ENCODE results near the gene PABPN1L. TPM values are rescaled to one million over a fixed set of nuclear protein-coding genes. Genes with fewer than 3 reads are reported as not detected.

PABPN1L gene
- total and polyA plus RNA-seq, 2 of the 8 experiments (the other 6 are each of a cell fraction or from before 2014, with no cell fraction given) = not detected

DNA sequence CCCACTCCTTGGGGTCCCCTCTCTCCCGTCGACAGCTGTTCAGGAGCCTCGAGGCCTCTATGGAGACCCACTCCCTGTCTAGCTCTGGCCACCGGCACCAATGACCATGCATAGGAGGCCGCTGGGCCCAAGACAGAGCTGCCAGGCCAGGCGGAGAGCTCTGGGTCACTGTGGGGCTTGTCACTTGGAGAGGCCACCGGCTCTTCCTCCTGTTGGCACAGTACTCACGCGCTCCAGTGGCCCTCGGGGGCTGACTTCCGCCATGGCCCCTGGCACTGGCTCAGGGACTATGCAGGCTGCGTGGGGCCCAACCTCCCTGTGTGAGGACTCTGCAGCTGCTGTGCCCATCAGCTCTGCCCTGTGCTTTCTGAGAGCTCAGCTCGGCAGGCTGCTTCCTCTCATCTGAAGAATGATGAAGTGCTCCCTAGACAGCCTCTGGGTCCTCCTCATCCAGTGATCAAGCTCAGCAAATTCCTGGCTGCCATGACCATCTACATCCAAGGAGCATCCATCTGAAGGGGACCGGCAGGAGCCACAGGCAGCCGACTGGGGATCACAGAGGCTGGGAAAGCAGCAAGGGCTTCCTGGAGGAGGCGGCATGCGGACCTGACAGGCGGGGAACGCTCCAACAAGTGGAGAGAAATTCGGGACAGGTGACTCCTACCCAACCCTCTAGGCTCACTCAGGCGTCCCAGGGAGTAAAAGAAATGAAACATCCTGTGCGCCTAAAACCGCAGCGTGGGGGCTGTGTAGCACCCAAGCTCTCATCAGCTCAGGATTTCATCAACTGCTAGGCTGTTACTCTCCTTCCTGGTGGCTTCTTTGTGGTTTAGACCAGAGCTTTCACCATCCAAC is 26.5 kb downstream of the PABPN1L start:
- 90% methylated on average over 23 of the region's 24 CpGs; no CpG with 5 or more reads in 1 of the 2 experiments for WGBS, 2 experiments (ENCODE audit: extremely low coverage in 1 of 2, insufficient coverage in 1 of 2, insufficient read length in 1 of 2, insufficient replicate concordance in 2 of 2, low coverage in 1 of 2, low lambda C conversion rate in 2 of 2, missing lambda C conversion rate in 1 of 2)
- POLR2A ChIA-PET (ENCODE audit: partially characterized antibody) = interaction anchor here (0.9 to 1.8 kb wide), 2 partner anchors 35 to 36 kb away, joined by 3 to 5 read pairs; no protein-coding TSS in a partner anchor
- H2BK120ac ChIP-seq (replicated peaks; ENCODE audit: low read depth, low read length) = no peak overlapping the region
- H2BK15ac ChIP-seq (ENCODE audit: low read length) = no peak overlapping the region
- H3K27ac ChIP-seq (ENCODE audit: low read depth, low read length) = no peak overlapping the region
- no peaks in the 10 kb centered on the region for H3K79me2 ChIP-seq (ENCODE audit: control insufficient read depth in 1 of 2, insufficient read depth in 2 of 2, low read length in 2 of 2)
- no peaks in the 10 kb centered on the region for H3K9me3 ChIP-seq (ENCODE audit: insufficient read depth in 2 of 2, low read depth in 1 of 2, low read length in 1 of 2)
- no peak overlapping the region for H3K4me2 ChIP-seq (ENCODE audit: insufficient read depth in 1 of 2, low read depth in 2 of 2, low read length in 2 of 2)
- H3K79me1 ChIP-seq (ENCODE audit: low read depth, low read length) = no peaks in the 10 kb centered on the region
- H2BK12ac ChIP-seq (ENCODE audit: low read depth, low read length) = no peak overlapping the region
- no peaks in the 10 kb centered on the region for H3K4me1 ChIP-seq (replicated peaks in 1 of 4; ENCODE audit: control insufficient read depth in 3 of 4, insufficient read depth in 4 of 4, low read length in 3 of 4)
- H3K56ac ChIP-seq (replicated peaks; ENCODE audit: insufficient read length, low read depth, low read length) = no peak overlapping the region
- H2BK5ac ChIP-seq (ENCODE audit: low read depth, low read length) = no peak overlapping the region; the same call in 1 of the 2 replicates
- H3K23ac ChIP-seq (ENCODE audit: insufficient read length) = no peak overlapping the region
- no peaks in the 10 kb centered on the region for H3K23me2 ChIP-seq (ENCODE audit: low read depth, low read length)
- FAIRE-seq (no peak), DNase-seq (ENCODE audit: low read depth in 1 of 2, low spot score in 2 of 2) (no peak)
- no peaks in the 10 kb centered on the region for H4K20me1 ChIP-seq (replicated peaks in 1 of 2; ENCODE audit: control insufficient read depth in 1 of 2, insufficient read depth in 2 of 2, low read length in 2 of 2)
- H3K36me3 ChIP-seq (ENCODE audit: control insufficient read depth in 2 of 4, insufficient read depth in 4 of 4, low read length in 3 of 4) = peaks cover 0 to 6% (median under 1%) of the 10 kb centered on the region in 4 experiments; a peak in 2 of 8 replicates
- H3K4me3 ChIP-seq (ENCODE audit: extremely low read depth in 1 of 4, insufficient read depth in 2 of 4, low read depth in 3 of 4, low read length in 4 of 4) = no peak overlapping the region
- CTCF ChIA-PET (ENCODE audit: partially characterized antibody) = interaction anchor here (1.0 to 2.7 kb wide), 10 partner anchors 11 to 297 kb away, joined by 3 to 10 read pairs (median 6); partner anchors contain the start of gene TRAPPC2L
- H4K8ac ChIP-seq (ENCODE audit: extremely low read depth, insufficient read depth, low read length) = peak overlapping the region; percentile 14; the same call in 1 of the 2 replicates
- no peaks in the 10 kb centered on the region for H3K27me3 ChIP-seq (replicated peaks in 1 of 4; ENCODE audit: control insufficient read depth in 3 of 4, extremely low read depth in 1 of 4, insufficient read depth in 3 of 4, low read length in 3 of 4)
- no peak overlapping the region for H3K4ac ChIP-seq (replicated peaks; ENCODE audit: insufficient read length, low read depth, low read length)
- no peak overlapping the region for H3K18ac ChIP-seq (ENCODE audit: extremely low read depth, low read length)
- H3K9ac ChIP-seq (replicated peaks in 1 of 4; ENCODE audit: extremely low read depth in 1 of 4, low read depth in 3 of 4, low read length in 3 of 4) = no peak overlapping the region
- H3K14ac ChIP-seq (ENCODE audit: insufficient read length) = no peak overlapping the region
- no peak overlapping the region for H2AK5ac ChIP-seq (ENCODE audit: low read depth, low read length)
- H2BK20ac ChIP-seq (ENCODE audit: low read length) = no peak overlapping the region
- H2AFZ ChIP-seq (ENCODE audit: low read length) = no peak overlapping the region
- no peak overlapping the region for H4K5ac ChIP-seq (ENCODE audit: insufficient read length, low read depth, low read length)
- no peak overlapping the region for H4K91ac ChIP-seq (replicated peaks; ENCODE audit: insufficient read length, low read length)
- TF ChIP-seq, protein P1, sequence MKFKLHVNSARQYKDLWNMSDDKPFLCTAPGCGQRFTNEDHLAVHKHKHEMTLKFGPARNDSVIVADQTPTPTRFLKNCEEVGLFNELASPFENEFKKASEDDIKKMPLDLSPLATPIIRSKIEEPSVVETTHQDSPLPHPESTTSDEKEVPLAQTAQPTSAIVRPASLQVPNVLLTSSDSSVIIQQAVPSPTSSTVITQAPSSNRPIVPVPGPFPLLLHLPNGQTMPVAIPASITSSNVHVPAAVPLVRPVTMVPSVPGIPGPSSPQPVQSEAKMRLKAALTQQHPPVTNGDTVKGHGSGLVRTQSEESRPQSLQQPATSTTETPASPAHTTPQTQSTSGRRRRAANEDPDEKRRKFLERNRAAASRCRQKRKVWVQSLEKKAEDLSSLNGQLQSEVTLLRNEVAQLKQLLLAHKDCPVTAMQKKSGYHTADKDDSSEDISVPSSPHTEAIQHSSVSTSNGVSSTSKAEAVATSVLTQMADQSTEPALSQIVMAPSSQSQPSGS (IDR thresholded peaks at IDR 0.05; ENCODE audit: low read length) = no peak
- TF ChIP-seq TAF7 (optimal IDR thresholded peaks at IDR 0.05; ENCODE audit: borderline replicate concordance, low read depth, low read length) (no peak), SP2 (IDR thresholded peaks at IDR 0.05; ENCODE audit: low read length) (no peak), EZH2 (IDR thresholded peaks at IDR 0.05; ENCODE audit: low read depth, low read length, severe bottlenecking) (no peak), SP1 (IDR thresholded peaks at IDR 0.05; ENCODE audit: low read depth, low read length) (no peak), CEBPB (IDR thresholded peaks at IDR 0.05; ENCODE audit: low read depth, low read length) (no peak), SP4 (IDR thresholded peaks at IDR 0.05; ENCODE audit: low read length) (no peak), SIN3A (conservative IDR thresholded peaks at IDR 0.05 in 1 of 2, IDR thresholded peaks at IDR 0.05 in 1 of 2; ENCODE audit: low read depth in 1 of 2, low read length in 2 of 2) (no peak)
- TF ChIP-seq, protein P2, sequence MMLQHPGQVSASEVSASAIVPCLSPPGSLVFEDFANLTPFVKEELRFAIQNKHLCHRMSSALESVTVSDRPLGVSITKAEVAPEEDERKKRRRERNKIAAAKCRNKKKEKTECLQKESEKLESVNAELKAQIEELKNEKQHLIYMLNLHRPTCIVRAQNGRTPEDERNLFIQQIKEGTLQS (IDR thresholded peaks at IDR 0.05; ENCODE audit: insufficient read depth, low read depth, low read length) = no peak

All from H1 (cell line).